Effector CD4-positive, alpha-beta T cell (primary cell): ENCODE data around the gene COPRS.
"Not testable (repeated sequence)": the region's sequence is repeated elsewhere in the genome, so short reads cannot be mapped to it uniquely, and the experiment has no call there.

Experiments
- DNase-seq: peaks from one replicate; pipeline ENCODE4 v3.0.0-alpha.2; 2020

Gene COPRS

DNA sequence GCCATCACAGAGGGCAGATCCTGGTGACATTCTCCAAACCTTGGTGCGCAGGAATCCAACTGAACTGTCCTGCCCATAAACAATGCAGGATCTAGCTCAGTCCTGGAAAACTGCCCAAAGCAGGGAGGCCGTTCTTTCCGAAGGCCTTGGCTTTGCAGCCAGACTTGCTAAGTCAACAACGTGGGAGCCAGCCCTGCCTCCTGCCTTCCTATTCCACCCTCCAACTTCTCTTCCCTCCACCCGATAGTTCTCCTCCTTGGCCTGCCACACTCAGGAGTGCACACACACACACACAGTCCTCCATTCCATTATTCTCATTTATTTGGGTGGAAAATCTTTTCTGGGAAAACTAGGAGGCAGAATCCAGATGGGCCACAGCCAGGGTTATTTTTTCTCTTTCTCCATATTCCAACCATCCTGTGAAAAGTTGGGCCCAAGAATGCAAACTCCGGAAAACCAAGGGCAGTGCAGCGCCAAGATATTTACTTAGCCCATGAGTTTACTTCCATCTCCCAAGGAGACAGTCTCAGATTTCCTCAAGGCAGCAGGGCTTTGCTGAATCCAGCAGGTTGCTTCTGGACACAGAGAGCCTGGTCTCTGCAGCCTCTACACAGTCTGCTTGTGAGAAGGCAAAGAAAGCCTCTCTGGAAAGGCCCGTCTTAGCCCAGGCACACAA, 15.8 kb downstream of the COPRS start:
- no peak for DNase-seq

DNA sequence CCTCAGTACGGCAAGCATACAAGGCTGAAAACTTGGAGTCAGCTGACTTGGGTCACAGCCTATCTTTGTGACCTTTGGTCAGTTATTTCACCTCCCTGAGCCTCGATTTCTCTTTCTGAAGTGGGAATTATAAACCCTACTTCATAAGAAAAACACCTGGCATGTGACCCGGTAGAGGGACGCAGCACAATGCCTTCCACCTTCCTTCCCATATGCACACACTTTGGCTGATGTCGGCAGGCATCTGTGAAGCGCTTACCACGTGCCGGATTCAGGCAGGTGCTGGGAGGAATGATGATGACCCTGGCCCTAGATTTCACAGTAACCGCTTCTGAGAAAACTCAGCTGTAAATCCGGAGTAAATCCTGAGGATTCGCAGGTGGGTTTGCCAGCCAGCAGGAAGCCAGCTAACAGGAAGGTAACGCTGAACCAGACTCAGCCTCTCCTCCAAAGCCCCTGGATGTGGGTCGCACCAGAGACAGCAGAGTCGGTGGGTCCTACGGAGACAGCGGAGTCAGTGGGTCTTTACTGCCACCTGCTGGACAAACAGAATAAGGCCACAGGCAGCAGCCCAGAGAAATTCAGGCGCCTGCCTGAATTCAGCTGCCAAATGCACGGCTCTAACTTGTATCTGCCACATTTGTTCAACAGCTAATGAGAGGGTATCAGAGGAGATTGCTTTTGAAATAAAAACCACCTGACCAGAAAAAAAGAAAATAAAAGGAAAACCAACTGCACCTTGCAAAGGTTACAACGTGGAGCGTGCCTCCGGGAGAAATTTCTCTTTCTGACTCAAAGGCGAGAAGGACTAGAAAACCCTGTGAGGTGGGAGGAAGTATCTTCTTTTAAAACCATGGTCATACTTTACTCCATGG, 16.6 kb downstream of the COPRS start:
- peak; percentile 53 for DNase-seq

DNA sequence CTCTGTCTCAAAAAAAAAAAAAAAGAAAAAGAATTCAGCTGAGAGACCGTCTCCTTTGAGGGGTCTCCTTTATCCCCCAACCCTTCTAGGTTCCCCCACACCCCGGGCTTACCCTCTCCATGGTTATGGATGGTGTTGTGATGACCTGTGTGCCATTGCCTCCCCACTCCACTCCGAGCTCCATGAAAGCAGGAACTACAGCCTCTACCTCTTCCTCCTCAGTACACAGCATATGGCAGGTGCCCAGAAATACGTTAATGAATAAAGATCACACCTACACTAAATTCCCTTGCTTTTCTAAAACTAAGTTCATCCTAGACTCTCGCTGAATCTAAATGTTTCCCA, 17.2 kb downstream of the COPRS start:
- no peak for DNase-seq

DNA sequence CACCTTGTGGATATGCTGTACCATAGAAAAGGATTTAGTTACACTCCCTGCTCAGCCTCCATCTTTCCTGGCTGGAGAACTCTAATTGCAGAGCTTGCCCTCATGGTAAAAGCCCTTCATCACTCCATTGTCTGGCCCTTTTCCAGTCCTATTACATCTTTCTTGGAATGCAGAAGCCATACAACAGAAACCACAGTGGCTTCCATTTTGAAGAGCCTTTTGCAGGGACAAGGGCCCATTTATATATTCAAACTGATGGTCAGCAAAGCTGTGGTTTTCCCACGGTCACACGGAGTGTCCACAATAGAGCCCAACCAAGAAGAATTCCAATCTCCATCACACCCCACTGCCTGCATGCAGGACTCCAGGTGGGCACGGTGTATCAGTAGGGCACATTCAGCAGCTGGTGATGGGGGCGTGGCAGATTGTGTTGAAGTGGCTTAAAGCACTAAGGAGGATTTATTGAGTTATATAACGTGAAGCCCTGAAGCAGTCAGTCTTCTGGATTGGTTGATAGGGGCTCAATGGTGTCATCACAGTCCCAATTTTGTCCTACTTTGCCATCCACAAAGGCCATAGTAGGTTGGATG, 20.3 kb downstream of the COPRS start:
- no peak for DNase-seq

DNA sequence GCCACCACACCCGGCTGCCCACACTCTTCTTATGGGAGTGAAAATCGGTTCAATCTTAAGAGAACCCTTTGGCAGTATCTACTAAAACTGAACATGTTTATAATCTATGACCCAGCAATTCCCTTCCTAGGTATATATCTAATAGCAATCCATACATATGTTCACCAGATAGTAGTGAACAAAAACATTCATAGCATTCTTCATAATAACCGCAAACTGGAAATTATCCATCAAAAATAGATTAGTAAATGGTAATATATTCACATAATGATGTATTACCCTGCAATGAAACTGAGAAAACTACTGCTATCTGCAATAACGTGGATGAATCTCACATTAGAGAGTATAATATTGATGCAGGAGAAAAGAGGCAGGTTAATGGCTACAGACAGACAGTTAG, 23.1 kb downstream of the COPRS start:
- DNase-seq = no peak

DNA sequence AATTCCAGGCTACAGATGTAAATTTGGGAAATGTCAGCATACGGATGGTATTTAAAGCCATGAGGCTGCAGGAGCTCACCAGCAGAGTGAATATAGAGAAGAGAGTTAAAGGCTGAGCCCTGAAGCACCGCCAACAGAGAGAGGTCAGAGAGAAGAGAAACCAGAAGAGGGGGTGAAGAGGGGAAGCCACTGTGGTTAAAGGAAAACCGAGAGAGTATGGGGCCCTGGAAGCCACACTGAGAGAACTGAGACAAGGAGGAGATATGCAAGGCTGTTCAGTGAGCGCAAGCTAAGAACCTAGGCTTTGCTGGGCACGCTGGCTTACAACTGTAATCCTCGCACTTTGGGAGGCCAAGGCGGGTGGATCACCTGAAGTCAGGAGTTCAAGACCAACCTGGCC, 24.6 kb downstream of the COPRS start:
- DNase-seq = no peak

DNA sequence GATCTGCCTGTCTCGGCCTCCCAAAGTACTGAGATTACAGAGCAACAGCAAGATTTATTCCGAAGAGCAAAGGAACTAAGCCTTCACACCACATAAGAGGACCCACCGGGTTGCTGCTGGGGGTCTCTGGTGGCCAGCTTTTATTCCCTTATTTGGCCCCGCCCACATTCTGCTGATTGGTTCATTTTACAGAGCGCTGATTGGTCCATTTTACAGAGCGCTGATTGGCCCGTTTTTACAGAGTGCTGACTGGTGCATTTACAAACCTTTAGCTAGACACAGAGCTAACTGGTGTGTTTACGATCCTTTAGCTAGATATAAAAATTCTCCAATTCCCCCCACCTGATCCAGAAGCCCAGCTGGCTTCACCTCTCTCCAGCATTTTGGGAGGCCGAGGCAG, 26.3 kb downstream of the COPRS start:
- DNase-seq = no peak

DNA sequence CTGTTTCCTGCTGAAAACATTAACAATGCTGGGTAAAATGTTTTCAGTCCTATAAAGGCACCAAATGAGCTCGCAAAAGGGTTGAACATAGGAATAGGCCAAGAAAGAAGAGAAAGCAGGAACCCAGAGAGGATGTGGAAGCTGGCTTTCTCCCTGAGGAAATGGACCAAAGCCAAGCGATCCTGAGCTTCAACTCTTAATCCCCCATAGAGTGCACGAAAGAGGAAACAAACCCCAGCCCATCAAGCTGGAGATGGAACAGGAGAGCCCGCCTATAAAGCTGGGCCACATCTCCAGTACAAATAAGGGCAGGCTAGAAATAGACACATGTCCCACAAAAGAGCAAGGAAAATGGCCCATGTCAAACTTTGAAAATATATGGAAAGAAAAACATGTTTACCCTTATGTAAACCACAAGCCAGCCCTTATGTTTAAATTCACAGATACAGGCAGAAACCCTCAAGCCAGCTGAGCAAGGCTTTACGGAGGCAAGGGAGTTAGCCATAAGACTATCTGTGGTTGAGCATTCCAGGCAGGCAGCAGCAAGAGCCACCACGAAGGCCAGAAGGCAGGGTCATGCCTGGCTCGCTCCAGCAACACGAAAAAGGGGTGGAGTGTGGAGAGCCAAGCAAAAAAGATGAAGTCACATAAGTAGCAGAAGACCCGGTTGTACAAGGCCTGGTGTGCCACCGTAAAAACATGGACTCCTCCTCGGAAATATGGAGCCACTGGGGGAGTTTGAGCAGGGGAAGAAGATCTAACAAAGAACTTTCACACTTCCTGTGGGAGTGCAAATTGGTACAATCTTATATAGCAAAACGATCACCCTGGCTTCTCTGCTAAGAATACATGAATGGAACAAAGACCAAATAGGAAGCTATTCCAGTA, 27.8 kb downstream of the COPRS start:
- DNase-seq = no peak

DNA sequence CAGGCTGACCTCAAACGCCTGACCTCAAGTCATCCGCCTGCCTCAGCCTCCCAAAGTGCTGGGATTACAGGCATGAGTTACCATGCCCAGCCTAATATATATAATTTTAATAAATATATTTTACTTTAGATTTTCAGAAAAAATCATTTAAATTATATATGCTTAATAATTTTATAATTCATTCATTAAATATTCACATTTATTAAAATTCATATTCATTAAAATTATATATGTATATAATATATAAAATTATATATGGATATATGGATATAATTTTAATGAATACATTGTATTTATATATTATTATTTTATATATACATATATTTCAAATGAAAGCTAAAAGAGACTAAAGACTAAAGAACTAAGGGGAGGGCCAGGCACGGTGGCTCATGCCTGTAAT, 29.4 kb downstream of the COPRS start:
- no peak for DNase-seq

DNA sequence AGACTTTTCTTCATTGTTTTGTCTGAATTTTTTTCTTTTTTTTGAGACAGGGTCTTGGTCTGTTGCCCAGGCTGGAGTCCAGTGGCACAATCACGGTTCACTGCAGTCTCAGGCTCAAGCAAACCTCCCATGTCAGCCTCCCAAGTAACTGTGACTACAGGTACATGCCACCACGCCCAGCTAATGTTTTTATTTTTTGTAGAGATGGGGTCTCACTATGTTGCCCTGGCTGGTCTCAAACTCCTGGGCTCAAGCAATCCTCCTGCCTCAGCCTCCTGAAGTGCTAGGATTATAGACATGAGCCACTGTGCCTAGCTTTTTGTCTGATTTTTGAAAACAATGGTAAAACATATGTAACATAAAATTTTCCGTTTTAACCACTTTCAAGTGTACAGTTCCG, 30.1 kb downstream of the COPRS start:
- not testable (repeated sequence) for DNase-seq

DNA sequence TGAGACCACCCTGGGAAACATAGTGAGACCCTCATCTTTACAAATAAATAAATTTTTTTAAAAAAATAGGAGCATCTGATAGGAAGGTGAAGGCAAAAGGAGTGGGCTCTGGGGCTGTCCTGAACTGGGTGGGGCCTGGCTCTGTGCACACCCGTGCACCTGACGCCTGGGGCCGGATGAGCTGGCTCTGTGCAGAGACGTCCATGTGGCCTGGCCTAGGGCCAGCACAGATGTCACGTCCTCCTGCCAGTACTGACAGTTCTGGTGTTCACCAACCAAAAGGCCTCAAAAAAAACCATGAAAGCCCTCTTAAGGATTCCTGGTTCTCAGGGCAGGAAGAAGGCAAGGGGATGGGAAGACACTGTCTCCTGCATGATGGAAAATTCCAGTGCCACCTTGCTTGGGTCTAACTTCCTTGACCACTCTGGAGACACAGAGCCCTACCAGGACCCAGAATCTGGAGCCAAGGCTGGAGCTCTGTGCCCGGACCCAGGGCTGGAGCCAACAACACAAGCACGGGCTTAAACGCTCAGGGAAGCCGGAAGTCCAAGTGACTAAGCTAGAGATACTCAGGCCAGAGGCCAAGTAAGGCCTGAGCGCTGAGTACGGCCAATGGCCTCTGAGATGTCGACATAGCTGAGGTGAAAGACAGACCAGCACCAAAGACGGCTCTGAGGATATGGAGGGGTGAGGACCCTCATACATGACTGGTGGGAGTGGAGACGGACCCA, 32.9 kb downstream of the COPRS start:
- DNase-seq = no peak

DNA sequence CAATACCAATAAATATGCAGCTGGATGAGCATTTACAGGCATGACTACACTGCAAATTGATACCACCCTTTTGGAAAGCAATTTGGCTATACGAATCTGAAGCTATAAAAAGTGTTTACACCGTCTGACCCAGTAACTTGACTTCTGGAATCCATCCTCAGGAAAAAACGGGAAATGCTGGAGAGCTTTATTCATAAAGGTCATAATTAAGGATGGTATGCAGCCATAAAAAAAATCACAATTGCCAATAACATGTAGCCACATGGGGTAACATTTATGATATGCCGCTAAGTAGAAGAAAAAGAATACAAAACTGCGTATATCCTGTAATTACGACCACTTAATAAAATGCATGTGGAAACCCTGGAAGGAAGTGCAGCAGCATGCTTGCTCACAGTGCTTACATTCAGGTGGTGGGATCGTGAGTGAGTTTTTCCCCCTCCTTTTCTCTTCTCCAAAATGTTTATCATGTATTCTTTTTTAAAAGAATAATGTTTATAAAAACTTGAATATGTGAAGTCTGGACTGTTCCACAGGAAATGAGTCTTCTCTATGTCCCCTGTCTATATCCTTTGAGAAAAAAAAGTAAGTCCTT, 34.2 kb downstream of the COPRS start:
- DNase-seq = no peak

DNA sequence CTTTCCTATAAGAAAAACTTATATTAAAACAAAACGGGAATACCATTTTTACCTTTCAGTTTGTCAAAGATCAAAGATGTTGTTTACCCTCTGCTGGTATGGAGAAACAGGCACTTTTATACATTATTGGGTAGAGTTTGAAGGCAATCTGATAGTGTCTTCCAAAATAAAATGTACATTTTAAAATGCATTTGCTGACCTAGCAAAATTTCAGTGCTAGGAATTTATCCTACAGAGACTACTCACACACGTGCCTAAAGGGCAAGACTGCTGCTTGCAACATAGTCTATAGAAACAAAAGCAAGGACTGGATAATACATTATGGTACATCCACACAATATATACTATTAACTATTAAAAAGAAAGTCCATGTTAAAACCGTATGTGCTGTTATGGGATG, 36.0 kb downstream of the COPRS start:
- DNase-seq = no peak

DNA sequence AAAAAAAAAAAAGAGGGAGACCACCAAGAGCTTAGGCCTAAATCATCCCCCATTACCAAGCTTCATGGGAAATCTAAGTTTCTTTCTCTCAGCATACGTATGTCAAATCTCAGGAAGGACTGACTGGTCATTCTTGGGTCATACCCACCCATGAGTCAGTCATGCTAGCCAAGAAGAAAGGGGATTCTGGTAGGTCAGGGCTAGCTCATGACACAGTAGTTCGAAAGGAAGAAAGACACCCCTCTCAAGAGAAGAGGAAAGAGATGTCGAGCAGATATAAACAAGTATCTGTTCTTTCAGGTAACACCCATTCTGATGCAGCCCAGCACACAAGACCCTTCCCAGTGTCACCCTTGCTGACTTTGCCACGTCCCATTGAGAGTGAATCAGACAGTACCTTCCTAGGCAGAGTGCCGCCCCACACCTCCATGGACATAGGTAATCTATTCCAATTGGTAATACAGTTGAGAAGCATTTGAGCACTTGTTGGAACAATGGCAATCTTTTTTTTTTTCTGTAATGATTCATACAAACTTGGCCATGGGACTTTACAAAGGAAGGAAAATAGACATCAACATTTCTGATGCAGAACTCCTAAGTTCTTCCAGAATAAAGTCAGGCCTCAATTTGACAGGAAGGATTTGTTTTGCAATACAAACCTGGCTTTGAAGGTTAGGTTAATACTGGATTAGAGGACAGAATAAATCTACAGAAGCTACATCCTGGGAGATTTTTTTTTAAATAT, 38.2 kb downstream of the COPRS start:
- DNase-seq = no peak

DNA sequence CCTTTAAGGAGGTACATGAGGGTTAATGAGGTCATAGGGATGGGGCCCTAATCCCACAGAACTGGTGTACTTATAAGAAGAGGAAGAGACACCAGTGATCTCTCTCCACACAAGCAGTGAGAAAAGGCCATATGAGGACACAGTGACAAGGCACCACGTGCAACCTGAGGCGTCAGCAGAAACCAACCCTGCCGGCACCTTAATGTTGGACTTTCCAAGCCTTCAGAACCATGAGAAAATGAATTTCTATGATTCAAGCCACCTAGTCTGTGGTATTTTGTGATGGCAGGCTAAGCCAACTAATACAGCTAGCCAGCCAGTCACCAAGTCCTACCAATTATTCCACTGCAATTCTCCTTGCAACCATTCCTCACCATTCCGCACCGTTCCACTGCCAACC, 39.5 kb downstream of the COPRS start:
- DNase-seq = no peak

DNA sequence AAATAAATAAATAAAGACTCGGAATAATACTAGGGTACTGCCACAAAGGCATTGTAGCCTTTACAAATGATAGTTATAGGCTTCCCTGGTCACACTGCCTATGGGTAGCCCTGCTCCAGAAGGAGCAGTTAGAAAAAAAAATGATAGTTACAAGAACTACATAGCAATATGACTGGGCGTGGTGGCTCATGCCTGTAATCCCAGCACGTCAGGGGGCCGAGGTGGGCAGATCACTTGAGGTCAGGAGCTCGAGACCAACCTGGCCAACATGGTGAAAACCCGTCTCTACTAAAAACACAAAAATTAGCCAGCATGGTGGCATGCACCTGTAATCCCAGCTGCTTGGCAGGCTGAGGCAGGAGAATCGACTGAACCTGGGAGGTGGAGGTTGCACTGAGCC, 40.2 kb downstream of the COPRS start:
- not testable (repeated sequence) for DNase-seq

DNA sequence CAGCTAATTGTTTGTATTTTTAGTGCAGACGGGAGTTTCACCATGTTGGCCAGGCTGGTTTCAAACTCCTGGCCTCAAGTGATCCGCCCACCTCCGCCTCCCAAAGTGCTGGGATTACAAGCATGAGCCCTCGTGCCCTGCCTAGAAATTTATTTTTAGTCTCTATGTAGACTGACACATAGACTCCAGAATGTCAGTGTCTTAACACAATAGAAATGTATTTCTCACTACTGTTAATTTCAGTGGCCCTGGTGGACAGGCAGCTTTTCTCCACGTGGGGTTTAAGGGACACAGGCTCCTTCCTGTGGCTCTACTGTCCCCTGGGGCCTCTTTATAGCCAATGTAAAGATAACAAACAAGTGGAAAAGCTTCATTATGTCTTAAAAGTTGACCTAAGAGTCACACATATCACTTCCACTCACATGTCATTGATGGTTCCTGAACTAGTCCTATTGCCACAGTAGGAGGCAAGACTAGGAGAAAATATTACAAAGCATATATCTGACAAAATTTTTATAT, 43.8 kb downstream of the COPRS start:
- DNase-seq = no peak

DNA sequence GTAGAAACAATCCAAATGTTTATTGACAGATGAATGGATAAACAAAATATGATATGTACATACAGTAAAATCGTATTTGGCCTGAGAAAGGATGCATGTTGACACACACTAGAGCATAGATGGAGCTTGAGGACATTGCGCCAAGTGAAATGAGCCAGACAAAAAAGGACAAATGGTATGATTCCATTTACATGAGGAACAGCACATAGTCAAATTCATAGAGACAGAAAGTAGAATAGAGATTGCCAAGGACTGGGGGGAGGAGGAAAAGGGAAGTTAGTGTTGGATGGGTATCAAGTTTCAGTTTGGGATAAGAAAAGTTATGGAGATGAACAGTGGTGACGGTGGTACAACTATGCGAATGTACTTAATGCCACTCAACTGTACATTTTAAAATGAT, 47.9 kb downstream of the COPRS start:
- DNase-seq = no peak

DNA sequence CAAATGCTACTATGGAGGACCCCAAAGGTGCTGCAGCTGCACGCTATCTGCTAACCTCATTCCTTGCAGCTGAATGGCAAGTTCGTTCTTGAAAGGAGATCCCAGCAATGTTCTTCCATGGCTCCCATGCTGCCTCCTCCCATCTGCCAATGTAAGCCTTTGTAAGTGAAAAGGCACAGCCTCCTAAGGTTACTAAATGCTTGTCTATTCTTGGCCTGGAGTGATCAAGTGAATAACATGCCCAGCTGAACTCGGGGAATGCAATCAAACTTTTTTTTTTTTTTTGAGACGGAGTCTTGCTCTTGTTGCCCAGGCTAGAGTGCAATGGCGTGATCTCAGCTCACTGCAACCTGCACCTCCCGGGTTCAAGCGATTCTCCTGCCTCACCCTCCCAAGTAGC, 49.2 kb downstream of the COPRS start:
- not testable (repeated sequence) for DNase-seq

DNA sequence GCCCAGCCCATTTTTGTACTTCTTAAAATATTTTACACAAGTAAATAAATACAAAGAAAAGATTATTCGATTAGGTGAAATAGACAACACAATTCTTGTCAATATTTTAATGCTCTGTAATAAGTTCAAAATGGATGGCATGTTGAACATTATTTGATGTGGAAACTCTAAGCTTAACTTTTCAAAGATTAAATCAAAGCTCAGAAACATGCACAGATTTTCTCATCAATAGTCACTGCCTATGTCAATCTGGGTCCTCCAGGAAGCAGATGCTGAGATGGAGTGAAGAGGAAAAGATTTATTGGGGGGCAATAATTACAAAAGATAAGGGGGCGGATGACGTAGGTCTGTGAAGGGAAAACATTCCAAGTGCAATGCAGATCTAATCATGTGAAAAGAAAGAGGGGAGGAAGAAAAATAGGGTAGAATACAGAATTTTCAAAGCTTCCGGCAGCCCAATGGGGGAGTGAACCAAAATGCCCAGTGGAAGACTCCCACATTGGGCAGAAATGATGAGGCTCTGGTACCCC, 50.5 kb downstream of the COPRS start:
- no peak for DNase-seq

DNA sequence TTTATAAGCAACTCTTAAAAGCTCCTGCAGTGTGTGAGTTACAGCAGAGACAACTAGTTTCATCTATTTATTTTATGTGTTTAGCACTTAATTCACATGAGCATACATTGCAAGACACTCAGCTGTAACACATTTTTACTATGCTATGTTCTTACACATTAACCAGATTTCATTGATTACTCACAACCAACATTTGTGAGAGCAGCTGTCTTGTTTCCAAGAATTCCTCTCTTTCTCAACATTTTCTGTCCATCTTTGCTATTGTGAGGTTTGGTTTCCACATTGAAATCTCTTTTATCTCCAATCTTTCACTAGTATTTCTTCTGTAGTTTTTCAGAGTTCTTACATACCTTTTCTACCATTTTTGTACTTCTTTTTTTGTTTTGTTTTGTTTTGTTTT, 51.2 kb downstream of the COPRS start:
- no peak for DNase-seq
